ENCODE results near the gene FOXO3.

- no peak for TF ChIP-seq CTCF (IDR thresholded peaks at IDR 0.05; ENCODE audit: insufficient read depth, low read depth, low read length)
- TF ChIP-seq EZH2 (IDR thresholded peaks at IDR 0.05; ENCODE audit: insufficient read depth, low read length) = no peak
These were observed 5.2 kb upstream of the FOXO3 start for GRCh38 chr6:108555399-108556052.
